WTC11 (cell line): Measurements from ENCODE around the gene FGFR4.

Experiments used
- E2F1 ChIP-seq: sonication (generic); formaldehyde crosslinking; IDR thresholded peaks from 2 replicates; pipeline ENCODE4 v1.8.0; 2022; ENCODE audit warnings: mild to moderate bottlenecking, missing genetic modification reagents
- ELF4 ChIP-seq: sonication (generic); formaldehyde crosslinking; IDR thresholded peaks from 2 replicates; pipeline ENCODE4 v1.8.1; 2022; ENCODE audit warnings: low read depth, mild to moderate bottlenecking, moderate library complexity, missing genetic modification reagents
- ESRRA ChIP-seq: sonication (generic); formaldehyde crosslinking; IDR thresholded peaks from 2 replicates; pipeline ENCODE4 v1.8.1; 2022; ENCODE audit warnings: mild to moderate bottlenecking, missing genetic modification reagents, borderline replicate concordance
- HMGXB4 ChIP-seq: sonication (generic); formaldehyde crosslinking; IDR thresholded peaks from 2 replicates; pipeline ENCODE4 v1.8.1; 2023; ENCODE audit warnings: mild to moderate bottlenecking, moderate library complexity, missing genetic modification reagents
- MAX ChIP-seq: sonication (generic); formaldehyde crosslinking; IDR thresholded peaks from 2 replicates; pipeline ENCODE4 v1.8.0; 2022; ENCODE audit warnings: mild to moderate bottlenecking, missing genetic modification reagents
- NR1H2 ChIP-seq: sonication (generic); formaldehyde crosslinking; IDR thresholded peaks from 2 replicates; pipeline ENCODE4 v1.9.0; 2021; ENCODE audit warnings: mild to moderate bottlenecking, moderate library complexity, missing genetic modification reagents
- TEAD1 ChIP-seq: sonication (generic); formaldehyde crosslinking; IDR thresholded peaks from 2 replicates; pipeline ENCODE4 v1.8.0; 2022; ENCODE audit warnings: mild to moderate bottlenecking, missing genetic modification reagents
- TEAD4 ChIP-seq: sonication (generic); formaldehyde crosslinking; IDR thresholded peaks from 2 replicates; pipeline ENCODE4 v1.8.0; 2022; ENCODE audit warnings: mild to moderate bottlenecking, missing genetic modification reagents
- TF ChIP-seq, protein P1 (sequence below): fragments of 200-600 bp; IDR thresholded peaks from 2 replicates; pipeline ENCODE4 v1.8.0; 2022; ENCODE audit warnings: antibody characterized with exemption
- TF ChIP-seq, protein P2 (sequence below): sonication (generic); formaldehyde crosslinking; IDR thresholded peaks from 2 replicates; pipeline ENCODE4 v1.8.0; 2022; ENCODE audit warnings: mild to moderate bottlenecking, missing genetic modification reagents

- TF ChIP-seq, protein P1, sequence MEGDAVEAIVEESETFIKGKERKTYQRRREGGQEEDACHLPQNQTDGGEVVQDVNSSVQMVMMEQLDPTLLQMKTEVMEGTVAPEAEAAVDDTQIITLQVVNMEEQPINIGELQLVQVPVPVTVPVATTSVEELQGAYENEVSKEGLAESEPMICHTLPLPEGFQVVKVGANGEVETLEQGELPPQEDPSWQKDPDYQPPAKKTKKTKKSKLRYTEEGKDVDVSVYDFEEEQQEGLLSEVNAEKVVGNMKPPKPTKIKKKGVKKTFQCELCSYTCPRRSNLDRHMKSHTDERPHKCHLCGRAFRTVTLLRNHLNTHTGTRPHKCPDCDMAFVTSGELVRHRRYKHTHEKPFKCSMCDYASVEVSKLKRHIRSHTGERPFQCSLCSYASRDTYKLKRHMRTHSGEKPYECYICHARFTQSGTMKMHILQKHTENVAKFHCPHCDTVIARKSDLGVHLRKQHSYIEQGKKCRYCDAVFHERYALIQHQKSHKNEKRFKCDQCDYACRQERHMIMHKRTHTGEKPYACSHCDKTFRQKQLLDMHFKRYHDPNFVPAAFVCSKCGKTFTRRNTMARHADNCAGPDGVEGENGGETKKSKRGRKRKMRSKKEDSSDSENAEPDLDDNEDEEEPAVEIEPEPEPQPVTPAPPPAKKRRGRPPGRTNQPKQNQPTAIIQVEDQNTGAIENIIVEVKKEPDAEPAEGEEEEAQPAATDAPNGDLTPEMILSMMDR = no peak
- TF ChIP-seq, protein P2, sequence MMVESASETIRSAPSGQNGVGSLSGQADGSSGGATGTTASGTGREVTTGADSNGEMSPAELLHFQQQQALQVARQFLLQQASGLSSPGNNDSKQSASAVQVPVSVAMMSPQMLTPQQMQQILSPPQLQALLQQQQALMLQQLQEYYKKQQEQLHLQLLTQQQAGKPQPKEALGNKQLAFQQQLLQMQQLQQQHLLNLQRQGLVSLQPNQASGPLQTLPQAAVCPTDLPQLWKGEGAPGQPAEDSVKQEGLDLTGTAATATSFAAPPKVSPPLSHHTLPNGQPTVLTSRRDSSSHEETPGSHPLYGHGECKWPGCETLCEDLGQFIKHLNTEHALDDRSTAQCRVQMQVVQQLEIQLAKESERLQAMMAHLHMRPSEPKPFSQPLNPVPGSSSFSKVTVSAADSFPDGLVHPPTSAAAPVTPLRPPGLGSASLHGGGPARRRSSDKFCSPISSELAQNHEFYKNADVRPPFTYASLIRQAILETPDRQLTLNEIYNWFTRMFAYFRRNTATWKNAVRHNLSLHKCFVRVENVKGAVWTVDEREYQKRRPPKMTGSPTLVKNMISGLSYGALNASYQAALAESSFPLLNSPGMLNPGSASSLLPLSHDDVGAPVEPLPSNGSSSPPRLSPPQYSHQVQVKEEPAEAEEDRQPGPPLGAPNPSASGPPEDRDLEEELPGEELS (CRISPR knock-in tag) = no peak
- TF ChIP-seq TEAD4 (CRISPR knock-in tag) (no peak), ESRRA (CRISPR knock-in tag) (no peak), TEAD1 (CRISPR knock-in tag) (no peak), HMGXB4 (CRISPR knock-in tag) (no peak), ELF4 (CRISPR knock-in tag) (no peak), NR1H2 (CRISPR knock-in tag) (no peak), MAX (CRISPR knock-in tag) (no peak), E2F1 (CRISPR knock-in tag) (no peak)
These were observed 10.6 kb downstream of the FGFR4 start for GRCh38 chr5:177097016-177097985.
